ENCODE data around the gene CASP4. TPM values are rescaled to one million over a fixed set of nuclear protein-coding genes. Genes with fewer than 3 reads are reported as not detected.

CASP4 gene
- total and polyA plus RNA-seq, 4 donors = 63.0 to 188 (median 129) TPM

- Histone ChIP-seq H3K36me3 (ENCODE audit: control insufficient read depth in 4 of 4, insufficient read depth in 4 of 4, low read length in 4 of 4) (no peaks in the 10 kb centered on the region), H3K27ac (ENCODE audit: low read depth in 1 of 2, low read length in 1 of 2) (no peak overlapping the region), H3K9ac (ENCODE audit: insufficient read depth in 1 of 2, low read length in 2 of 2) (no peak overlapping the region), H3K9me3 (ENCODE audit: control insufficient read depth in 4 of 4, insufficient read depth in 3 of 4, low read length in 3 of 4) (no peaks in the 10 kb centered on the region), H3K4me3 (no peak overlapping the region), H3K4me1 (ENCODE audit: control insufficient read depth in 5 of 5, insufficient read depth in 5 of 5, low read length in 5 of 5) (no peaks in the 10 kb centered on the region), H3K27me3 (ENCODE audit: control insufficient read depth in 3 of 3, insufficient read depth in 3 of 3, low read length in 2 of 3) (no peaks in the 10 kb centered on the region)
- ATAC-seq (ENCODE audit: insufficient read depth, low FRiP score) (no peak), DNase-seq (no peak)
- TF ChIP-seq CTCF (IDR thresholded peaks at IDR 0.05; ENCODE audit: control extremely low read depth, extremely low read depth) = no peak
- 57 to 70% methylated on average over 1 of the region's 1 CpG for WGBS, 2 donors
Measured at GRCh38 chr11:104999721-105000120, 31.3 kb upstream of the CASP4 start.

- H3K4me3 ChIP-seq = no peak overlapping the region
- no peak overlapping the region for H3K27ac ChIP-seq (ENCODE audit: low read depth in 1 of 2, low read length in 1 of 2)
- no peak for TF ChIP-seq CTCF (IDR thresholded peaks at IDR 0.05; ENCODE audit: control extremely low read depth, extremely low read depth)
- no peaks in the 10 kb centered on the region for H3K36me3 ChIP-seq (ENCODE audit: control insufficient read depth in 4 of 4, insufficient read depth in 4 of 4, low read length in 4 of 4)
- H3K4me1 ChIP-seq (ENCODE audit: control insufficient read depth in 5 of 5, insufficient read depth in 5 of 5, low read length in 5 of 5) = no peaks in the 10 kb centered on the region
- H3K9ac ChIP-seq (ENCODE audit: insufficient read depth in 1 of 2, low read length in 2 of 2) = no peak overlapping the region
- H3K9me3 ChIP-seq (ENCODE audit: control insufficient read depth in 4 of 4, insufficient read depth in 3 of 4, low read length in 3 of 4) = no peaks in the 10 kb centered on the region
- H3K27me3 ChIP-seq (ENCODE audit: control insufficient read depth in 3 of 3, insufficient read depth in 3 of 3, low read length in 2 of 3) = no peaks in the 10 kb centered on the region
- 82 to 90% methylated on average over 6 of the region's 6 CpGs for WGBS, 2 donors
- DNase-seq (no peak), ATAC-seq (ENCODE audit: insufficient read depth, low FRiP score) (no peak)
Measured at GRCh38 chr11:104997288-104997687, 28.9 kb upstream of the CASP4 start.

- H3K4me3 ChIP-seq = no peak overlapping the region
- H3K9me3 ChIP-seq (ENCODE audit: control insufficient read depth in 4 of 4, insufficient read depth in 3 of 4, low read length in 3 of 4) = peaks cover 0 to 2% (median 0%) of the 10 kb centered on the region in 4 donors
- H3K27ac ChIP-seq (ENCODE audit: low read depth in 1 of 2, low read length in 1 of 2) = no peak overlapping the region
- H3K27me3 ChIP-seq (ENCODE audit: control insufficient read depth in 3 of 3, insufficient read depth in 3 of 3, low read length in 2 of 3) = no peaks in the 10 kb centered on the region
- H3K4me1 ChIP-seq (ENCODE audit: control insufficient read depth in 5 of 5, insufficient read depth in 5 of 5, low read length in 5 of 5) = no peaks in the 10 kb centered on the region
- TF ChIP-seq CTCF (IDR thresholded peaks at IDR 0.05; ENCODE audit: control extremely low read depth, extremely low read depth) = no peak
- WGBS, 2 donors = 68 to 82% methylated on average over 2 of the region's 2 CpGs
- no peak overlapping the region for H3K9ac ChIP-seq (ENCODE audit: insufficient read depth in 1 of 2, low read length in 2 of 2)
- no peaks in the 10 kb centered on the region for H3K36me3 ChIP-seq (ENCODE audit: control insufficient read depth in 4 of 4, insufficient read depth in 4 of 4, low read length in 4 of 4)
- no peak for DNase-seq
- ATAC-seq (ENCODE audit: insufficient read depth, low FRiP score) = no peak
Measured at GRCh38 chr11:104995001-104995408, 26.6 kb upstream of the CASP4 start.

- ATAC-seq (ENCODE audit: insufficient read depth, low FRiP score) = no peak
Measured at GRCh38 chr11:104992781-104993180, 24.4 kb upstream of the CASP4 start.

More at GRCh38 chr11:104992781-104993180, 24.4 kb upstream of the CASP4 start:
- H3K27ac ChIP-seq (ENCODE audit: low read depth in 1 of 2, low read length in 1 of 2) = no peak overlapping the region
- peaks cover 0 to 2% (median 0%) of the 10 kb centered on the region in 4 donors for H3K9me3 ChIP-seq (ENCODE audit: control insufficient read depth in 4 of 4, insufficient read depth in 3 of 4, low read length in 3 of 4)
- H3K36me3 ChIP-seq (ENCODE audit: control insufficient read depth in 4 of 4, insufficient read depth in 4 of 4, low read length in 4 of 4) = no peaks in the 10 kb centered on the region
- no peak overlapping the region for H3K9ac ChIP-seq (ENCODE audit: insufficient read depth in 1 of 2, low read length in 2 of 2)
- no peaks in the 10 kb centered on the region for H3K4me1 ChIP-seq (ENCODE audit: control insufficient read depth in 5 of 5, insufficient read depth in 5 of 5, low read length in 5 of 5)
- no peak for TF ChIP-seq CTCF (IDR thresholded peaks at IDR 0.05; ENCODE audit: control extremely low read depth, extremely low read depth)
- H3K27me3 ChIP-seq (ENCODE audit: control insufficient read depth in 3 of 3, insufficient read depth in 3 of 3, low read length in 2 of 3) = no peaks in the 10 kb centered on the region
- 84% methylated on average over 1 of the region's 1 CpG for WGBS, 2 donors
- DNase-seq = no peak
- H3K4me3 ChIP-seq = no peak overlapping the region

Measured in lung (tissue), 12 donors.